Right ventricle myocardium inferior (tissue), 1 donor: ENCODE measurements around the gene AKAP13. TPM values are rescaled to one million over a fixed set of nuclear protein-coding genes. Genes with fewer than 3 reads are reported as not detected.

ENCODE experiments used
- ATAC-seq: fragments of 200-7000 bp; cut with Tn5 transposase; one replicate; pipeline ENCODE4 v1.9.1; 2020; ENCODE audit warnings: mild to moderate bottlenecking, moderate library complexity
- DNase-seq: peaks from one replicate; pipeline ENCODE4 v3.0.0; 2021; ENCODE audit errors: missing footprints
- intact Hi-C: fragments of 100-400 bp; cut with DNase I; formaldehyde crosslinking; loops from one replicate; pipeline ENCODE4 v1.11.0; 2022
- total RNA-seq: library from RNA; stranded (reverse); fragmentation: NEBNext Ultra II Directional; extraction: Animal tissue kit (Norgen Biotek cat#: 25700); gene quantifications from one replicate; pipeline ENCODE4 v1.2.1, GENCODE V29; 2021
- donor health status: DM: no; HTN: yes; CAD: no; lungs with severe emphysema.

AKAP13 gene
- total RNA-seq, 1 donor from 2014 or later = 292 TPM

DNA sequence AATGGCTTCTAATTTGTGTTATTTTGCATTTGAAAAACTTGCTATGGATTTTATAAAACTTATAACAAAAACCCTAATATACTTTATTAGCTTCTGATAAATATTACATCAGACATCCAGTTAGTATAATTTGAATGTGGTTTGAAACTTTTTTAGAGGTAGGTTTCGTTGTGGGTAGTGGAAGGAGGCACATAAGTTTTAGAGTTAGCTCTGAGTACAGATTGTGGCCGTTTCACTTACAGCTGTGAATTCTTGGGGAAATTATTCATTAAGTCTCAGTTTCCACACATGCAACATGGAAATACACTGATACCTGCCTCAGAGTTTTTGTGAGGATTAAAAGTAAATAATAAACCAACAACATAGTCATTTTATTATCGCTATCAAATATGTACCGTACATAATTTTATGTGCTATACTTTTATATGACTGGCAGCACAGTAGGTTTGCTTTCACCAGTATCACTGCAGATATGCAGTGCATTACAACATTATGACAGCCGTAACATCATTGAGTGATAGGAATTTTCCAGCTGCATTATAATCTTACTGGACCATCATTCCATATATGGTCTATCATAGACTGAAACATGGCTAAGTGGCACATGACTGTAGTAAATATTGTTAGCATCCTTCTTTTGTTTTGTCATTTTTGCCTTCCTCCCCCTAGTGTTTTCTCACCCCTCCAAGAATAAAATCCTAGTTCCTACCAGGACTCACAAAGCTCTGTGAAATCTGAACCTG lies 175.6 kb downstream of the AKAP13 start:
- ATAC-seq = no peak
- no peak for DNase-seq
- intact Hi-C loops = no loop called here

DNA sequence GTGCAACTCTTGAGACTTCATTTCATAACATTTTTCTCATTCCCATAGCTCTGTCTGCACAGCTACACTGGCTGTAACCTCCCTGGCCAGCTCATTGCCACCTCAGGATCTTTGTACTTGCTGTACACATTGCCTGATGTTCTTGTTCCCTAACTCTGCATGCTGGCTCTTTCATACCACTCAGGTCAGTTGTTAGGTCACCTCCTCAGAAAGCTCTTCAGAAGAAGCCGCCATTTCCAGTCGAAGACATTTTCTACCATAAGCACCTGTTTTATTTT lies 176.2 kb downstream of the AKAP13 start:
- DNase-seq = no peak
- peak; percentile 52 for ATAC-seq
- intact Hi-C loops = no loop called here

DNA sequence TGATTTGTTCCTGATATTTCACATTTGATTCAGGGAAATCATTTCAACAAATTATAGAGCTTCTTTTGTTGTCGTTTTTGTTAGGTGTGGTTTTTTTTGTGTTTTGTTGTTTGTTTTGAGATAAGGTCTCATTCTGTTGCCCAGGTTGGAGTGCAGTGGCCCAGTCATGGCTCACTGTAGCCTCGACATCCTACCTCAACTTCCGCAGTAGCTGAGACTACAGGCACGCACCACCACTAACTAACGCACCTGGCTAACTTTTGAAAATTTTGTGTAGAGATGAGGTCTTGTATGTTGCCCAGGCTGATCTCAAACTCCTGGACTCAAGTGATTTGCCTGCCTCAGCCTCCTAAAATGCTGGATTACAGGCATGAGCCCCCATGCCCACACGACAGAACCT lies 177.0 kb downstream of the AKAP13 start:
- intact Hi-C loops = no loop called here
- no peak for ATAC-seq
- no peak for DNase-seq

DNA sequence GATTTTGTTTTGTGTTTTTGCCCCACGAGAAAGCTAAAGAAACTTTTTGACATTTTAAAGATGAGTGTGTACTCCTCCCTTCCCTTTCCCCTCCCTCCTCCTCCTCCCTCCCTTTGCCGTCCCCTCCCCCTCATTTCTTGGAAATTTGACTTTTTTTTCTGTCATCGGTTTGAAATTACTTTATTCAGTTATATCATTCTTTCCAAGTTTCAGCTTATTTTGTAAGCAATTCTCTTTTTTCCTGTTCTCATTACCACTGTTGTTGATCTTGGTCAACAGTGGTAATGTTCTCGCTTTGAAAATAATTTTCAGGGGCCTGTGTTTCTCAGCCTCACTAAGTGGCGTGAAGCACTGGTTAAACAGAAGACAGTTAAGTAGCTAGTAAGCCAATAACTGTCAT lies 178.4 kb downstream of the AKAP13 start:
- ATAC-seq (peak; percentile 21), DNase-seq (no peak)
- intact Hi-C loops = no loop called here

DNA sequence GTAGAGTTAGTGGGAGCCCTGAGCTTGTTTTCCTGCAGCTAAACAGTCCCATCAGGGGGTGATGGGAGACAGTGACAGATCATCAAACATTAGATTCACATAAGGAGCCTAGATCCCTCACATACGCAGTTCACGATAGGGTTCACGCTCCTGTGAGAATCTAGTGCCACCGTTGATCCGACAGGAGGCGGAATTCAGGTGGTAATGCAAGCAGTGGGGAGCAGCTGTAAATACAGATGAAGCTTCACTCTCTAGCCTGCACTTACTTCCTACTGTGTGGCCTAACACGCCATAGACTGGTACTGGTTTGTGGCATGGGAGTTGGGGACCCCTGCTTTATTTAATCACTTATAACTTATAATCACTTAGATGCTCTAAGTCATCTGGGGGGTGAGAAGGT lies 179.1 kb downstream of the AKAP13 start:
- no peak for ATAC-seq
- DNase-seq = no peak
- intact Hi-C loops = no loop called here

DNA sequence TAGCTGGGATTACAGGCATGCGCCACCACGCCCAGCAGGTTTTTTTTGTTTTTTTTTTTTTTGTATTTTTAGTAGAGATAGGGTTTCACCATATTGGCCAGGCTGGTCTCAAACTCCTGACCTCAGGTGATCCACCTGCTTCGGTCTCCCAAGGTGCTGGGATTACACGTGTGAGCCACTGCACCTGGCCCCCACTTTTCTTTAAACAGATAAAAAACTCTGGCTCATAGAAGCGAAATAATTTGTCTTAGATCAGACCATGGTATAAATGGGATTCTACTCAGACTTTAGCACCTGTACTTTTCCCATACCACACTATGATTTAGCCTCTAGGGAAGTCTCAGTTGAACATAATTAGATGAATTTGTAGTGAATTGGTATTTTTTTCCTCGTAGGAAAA lies 182.4 kb downstream of the AKAP13 start:
- intact Hi-C loops = no loop called here
- ATAC-seq (no peak), DNase-seq (no peak)

DNA sequence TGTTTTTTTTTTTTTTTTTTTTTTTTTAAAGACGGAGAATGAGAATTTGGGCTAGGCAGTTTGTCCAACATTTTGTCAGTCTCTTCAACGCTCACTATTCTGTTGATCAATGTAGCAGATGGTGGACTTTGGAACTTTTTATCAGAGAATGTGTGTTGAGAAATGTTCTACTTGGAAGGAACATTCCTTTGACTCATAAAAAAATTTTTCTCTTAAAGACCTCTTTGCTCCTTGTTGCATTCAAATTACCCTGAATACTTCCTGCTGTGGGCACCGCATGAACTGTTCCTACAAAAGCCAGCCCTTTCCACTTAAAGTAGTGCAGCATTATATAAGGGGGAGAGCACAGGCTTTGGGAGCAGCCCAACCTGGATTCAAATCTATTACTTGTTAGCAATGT lies 182.9 kb downstream of the AKAP13 start:
- intact Hi-C loops = no loop called here
- ATAC-seq (peak; percentile 77), DNase-seq (no peak)

DNA sequence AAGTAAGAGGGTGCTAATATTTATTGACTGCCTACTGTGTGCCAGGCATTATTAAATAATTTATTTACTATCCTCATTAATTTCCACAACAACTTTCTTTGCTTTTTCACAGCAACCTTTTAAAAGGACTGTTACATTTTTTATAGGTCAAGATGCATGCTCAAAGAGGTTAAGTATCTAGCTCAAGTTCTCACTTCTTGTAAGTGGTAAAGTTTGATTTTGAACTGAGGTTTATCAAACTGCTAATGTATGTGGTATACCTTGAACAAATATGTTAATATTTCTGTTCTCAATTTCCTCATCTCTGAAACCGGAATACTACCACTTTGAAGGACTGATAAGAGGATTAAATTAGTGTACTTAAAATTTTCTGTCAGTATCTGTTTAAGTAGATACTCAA lies 183.3 kb downstream of the AKAP13 start:
- no peak for ATAC-seq
- intact Hi-C loops = no loop called here
- no peak for DNase-seq

DNA sequence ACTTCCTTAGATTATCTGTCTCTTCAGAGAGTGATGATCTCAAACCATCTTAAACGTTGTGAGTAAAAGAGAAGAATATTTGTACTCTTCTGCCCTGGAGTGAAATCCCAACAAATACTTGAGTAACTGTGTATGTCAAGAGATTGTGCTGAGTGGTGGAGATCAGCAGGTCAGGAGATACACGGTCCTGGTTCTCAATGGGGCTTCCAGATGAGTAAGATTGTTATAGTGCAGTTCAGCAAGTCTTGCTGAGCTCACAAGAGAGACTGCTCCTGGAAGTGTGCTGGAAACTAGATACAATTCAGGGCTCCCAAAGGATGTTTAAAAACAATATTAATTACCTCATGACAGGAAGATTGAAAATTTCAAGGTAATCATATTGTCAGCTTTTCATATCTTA lies 184.3 kb downstream of the AKAP13 start:
- no peak for DNase-seq
- peak; percentile 43 for ATAC-seq
- intact Hi-C loops = no loop called here

DNA sequence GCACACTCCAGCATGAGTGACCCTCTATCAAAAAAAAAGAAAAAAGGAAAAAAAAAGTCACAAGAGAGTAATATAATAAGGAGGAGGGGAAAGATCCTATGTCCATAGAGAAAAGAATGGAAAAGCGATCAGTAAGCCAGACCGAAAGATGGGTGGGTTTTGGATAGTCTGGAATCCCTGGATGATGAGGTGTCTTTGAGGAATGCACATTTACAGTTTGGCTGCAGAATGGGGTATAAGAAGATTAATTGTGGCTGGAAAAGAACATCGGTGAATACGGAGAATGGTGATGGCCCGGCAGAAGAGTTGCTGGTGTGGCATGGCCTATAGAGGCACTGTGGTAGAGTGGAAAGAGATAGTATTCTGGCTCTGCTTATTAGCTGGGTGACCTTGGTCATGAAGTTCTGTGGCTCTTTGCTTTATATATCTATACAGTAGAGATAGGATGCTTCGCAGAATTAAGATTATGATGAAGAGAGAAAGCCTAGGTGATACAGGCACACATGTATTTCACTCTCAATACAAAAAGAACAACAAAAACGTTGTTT lies 187.9 kb downstream of the AKAP13 start:
- ATAC-seq = no peak
- intact Hi-C loops = no loop called here
- no peak for DNase-seq

DNA sequence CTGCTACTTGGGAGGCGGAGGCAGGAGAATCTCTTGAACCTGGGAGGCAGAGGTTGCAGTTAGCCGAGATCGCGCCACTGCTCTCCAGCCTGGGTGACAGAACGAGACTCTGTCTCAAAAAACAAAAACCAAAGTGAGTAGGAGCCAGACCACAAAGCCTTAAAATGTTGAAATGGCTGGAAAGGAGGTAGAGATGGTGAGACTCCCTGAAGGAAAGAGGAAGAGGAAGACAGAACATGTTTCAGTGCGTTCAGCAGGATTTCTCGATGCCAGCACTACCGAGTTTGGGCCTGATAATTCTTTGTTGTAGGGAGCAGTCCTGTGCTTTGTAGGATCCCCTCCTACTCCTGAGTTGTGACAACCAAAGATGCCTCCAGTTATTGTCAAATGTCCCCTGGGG lies 189.9 kb downstream of the AKAP13 start:
- intact Hi-C loops = no loop called here
- no peak for DNase-seq
- peak; percentile 17 for ATAC-seq

DNA sequence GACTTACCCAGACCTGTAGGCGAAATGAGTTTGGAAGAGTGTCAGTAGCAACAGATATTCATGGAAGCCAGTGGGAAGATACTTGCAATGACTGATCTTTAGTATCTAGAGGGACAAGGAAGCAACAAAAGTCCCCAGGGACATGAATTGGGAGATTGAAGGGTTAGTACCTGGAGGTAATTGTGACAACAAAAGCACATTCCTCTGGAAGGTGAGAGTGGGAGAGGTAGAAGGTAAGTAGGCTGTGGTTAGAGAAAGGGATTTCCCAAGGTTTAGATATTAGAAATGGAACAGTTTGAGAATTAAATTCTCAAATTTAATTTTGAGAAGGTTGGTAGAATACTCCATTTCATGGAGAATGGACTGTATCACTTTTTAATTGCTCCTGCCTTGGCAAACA lies 191.4 kb downstream of the AKAP13 start:
- DNase-seq = no peak
- ATAC-seq = no peak
- intact Hi-C loops = no loop called here

DNA sequence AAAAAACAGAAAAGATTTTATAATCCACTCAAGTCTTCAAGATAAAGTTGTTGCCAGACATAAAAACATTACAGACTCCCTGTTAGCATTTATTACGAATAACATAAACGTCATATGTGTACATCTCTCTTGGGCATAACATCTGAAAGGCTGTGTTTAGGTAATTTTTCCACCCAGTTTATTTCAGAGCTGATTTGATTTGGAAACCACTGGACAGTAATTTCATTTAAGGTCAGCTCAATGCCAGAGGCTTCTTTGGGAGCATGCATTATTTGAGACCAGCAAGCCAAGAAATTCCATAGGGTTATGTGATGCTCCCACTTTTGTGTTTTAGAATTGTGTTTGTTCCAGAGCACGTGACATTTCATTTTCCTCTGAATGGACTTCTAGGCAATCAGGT lies 196.0 kb downstream of the AKAP13 start:
- intact Hi-C loops = no loop called here
- DNase-seq (no peak), ATAC-seq (no peak)

DNA sequence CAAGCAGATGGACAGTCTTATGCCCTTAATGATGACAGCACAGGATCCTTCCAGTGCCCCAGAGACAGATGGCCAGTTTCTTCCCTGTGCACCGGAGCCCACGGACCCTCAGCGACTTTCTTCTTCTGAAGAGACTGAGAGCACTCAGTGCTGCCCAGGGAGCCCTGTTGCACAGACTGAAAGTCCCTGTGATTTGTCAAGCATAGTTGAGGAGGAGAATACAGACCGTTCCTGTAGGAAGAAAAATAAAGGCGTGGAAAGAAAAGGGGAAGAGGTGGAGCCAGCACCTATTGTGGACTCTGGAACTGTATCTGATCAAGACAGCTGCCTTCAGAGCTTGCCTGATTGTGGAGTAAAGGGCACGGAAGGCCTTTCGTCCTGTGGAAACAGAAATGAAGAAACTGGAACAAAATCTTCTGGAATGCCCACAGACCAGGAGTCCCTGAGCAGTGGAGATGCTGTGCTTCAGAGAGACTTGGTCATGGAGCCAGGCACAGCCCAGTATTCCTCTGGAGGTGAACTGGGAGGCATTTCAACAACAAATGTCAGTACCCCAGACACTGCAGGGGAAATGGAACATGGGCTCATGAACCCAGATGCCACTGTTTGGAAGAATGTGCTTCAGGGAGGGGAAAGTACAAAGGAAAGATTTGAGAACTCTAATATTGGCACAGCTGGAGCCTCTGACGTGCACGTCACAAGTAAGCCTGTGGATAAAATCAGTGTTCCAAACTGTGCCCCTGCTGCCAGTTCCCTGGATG lies 198.7 kb downstream of the AKAP13 start:
- intact Hi-C loops = no loop called here
- DNase-seq (peak; percentile 64), ATAC-seq (peak; percentile 18)

DNA sequence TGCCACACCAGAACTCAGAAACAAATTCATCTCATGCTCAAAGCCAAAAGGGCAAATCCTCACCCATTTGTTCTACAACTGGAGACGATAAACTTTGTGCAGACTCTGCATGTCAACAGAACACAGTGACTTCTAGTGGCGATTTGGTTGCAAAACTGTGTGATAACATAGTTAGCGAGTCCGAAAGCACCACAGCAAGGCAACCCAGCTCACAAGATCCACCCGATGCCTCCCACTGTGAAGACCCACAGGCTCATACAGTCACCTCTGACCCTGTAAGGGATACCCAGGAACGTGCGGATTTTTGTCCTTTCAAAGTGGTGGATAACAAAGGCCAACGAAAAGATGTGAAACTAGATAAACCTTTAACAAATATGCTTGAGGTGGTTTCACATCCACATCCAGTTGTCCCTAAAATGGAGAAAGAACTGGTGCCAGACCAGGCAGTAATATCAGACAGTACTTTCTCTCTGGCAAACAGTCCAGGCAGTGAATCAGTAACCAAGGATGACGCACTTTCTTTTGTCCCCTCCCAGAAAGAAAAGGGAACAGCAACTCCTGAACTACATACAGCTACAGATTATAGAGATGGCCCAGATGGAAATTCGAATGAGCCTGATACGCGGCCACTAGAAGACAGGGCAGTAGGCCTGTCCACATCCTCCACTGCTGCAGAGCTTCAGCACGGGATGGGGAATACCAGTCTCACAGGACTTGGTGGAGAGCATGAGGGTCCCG lies 199.7 kb downstream of the AKAP13 start:
- peak; percentile 56 for ATAC-seq
- intact Hi-C loops = loop anchor here (5.0 kb wide), 5 partner anchors 33 to 127 kb away; no protein-coding TSS in a partner anchor

DNA sequence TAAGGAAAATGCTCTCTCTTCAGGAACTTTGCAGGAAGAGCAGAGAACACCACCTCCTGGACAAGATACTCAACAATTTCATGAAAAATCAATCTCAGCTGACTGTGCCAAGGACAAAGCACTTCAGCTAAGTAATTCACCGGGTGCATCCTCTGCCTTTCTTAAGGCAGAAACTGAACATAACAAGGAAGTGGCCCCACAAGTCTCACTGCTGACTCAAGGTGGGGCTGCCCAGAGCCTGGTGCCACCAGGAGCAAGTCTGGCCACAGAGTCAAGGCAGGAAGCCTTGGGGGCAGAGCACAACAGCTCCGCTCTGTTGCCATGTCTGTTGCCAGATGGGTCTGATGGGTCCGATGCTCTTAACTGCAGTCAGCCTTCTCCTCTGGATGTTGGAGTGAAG lies 200.5 kb downstream of the AKAP13 start:
- intact Hi-C loops = loop anchor here (5.0 kb wide), 5 partner anchors 34 to 126 kb away; no protein-coding TSS in a partner anchor
- DNase-seq (peak; percentile 72), ATAC-seq (no peak)

More for the DNA sequence above, 199.7 kb downstream of the AKAP13 start:
- peak; percentile 60 for DNase-seq

DNA sequence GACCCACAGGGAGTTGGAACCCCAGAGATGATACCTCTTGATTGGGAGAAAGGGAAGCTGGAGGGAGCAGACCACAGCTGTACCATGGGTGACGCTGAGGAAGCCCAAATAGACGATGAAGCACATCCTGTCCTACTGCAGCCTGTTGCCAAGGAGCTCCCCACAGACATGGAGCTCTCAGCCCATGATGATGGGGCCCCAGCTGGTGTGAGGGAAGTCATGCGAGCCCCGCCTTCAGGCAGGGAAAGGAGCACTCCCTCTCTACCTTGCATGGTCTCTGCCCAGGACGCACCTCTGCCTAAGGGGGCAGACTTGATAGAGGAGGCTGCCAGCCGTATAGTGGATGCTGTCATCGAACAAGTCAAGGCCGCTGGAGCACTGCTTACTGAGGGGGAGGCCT lies 201.1 kb downstream of the AKAP13 start:
- intact Hi-C loops = loop anchor here (5.0 kb wide), 5 partner anchors 34 to 126 kb away; no protein-coding TSS in a partner anchor
- peak; percentile 90 for DNase-seq
- ATAC-seq = peak; percentile 55

DNA sequence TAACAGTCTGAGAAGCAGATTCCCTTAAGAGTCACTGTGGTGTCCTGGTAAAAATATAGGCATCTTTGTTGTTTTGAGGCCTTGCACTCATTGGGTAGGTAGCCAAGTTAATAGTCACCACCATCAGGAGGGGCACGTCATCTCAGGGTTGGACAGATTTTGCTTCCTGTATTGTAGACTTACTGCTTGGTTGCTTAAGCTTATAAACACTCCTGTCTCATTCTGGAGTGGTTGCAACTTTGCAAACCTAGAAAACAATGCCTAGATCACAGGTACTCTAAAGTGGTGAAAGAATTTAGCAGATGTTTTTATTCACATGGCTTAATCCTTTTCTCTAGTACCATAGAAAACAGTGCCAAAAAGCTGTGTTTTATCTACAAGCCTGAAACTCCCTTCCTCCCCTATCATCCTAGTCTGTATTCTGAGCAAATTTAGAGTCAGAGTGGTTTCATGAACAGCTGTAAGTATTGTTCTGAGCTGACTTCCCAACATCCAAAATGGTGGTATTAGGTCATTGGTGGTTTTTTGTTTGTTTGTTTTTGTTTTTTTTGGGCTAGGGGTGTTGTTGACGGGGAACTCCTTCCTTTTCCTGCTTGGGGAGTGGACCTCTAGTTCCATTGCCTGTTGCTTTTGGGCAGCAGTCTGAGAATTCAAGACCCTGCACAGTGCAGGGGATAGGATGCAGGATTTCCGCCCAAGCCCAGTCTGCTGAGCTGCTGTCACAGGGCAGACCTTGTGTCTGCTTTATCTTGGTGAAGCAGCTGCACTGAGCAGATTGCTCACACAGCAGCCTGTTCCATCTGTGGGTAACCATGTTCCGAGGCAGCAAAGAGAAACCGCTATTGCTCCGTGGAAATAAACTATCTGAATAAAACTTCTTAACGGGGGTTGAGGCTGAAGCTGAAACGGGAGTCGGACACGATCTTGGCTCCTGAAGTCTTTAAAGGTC lies 202.0 kb downstream of the AKAP13 start:
- DNase-seq (peak; percentile 78), ATAC-seq (peak; percentile 60)
- intact Hi-C loops = loop anchor here (2.0 to 5.0 kb wide), 6 partner anchors 35 to 252 kb away; no protein-coding TSS in a partner anchor
